GM21360 (cell line): Measurements from ENCODE around the gene CALN1.

Experiments used
- ATAC-seq: cut with Tn5 transposase; IDR thresholded peaks from one replicate; pipeline ENCODE4 v1.9.1; 2021; ENCODE audit warnings: mild to moderate bottlenecking, moderate library complexity; ENCODE audit not compliant: unreplicated experiment

Gene CALN1

GRCh38 chr7:71900556-71900955, 511.6 kb downstream of the CALN1 start:
- no peak for ATAC-seq

GRCh38 chr7:71896535-71896934, 515.6 kb downstream of the CALN1 start:
- ATAC-seq, result no peak

GRCh38 chr7:71886046-71886445, 526.1 kb downstream of the CALN1 start:
- no peak for ATAC-seq

- ATAC-seq, result no peak
Observed at GRCh38 chr7:71885487-71885886, 526.7 kb downstream of the CALN1 start.

- no peak for ATAC-seq
Observed at GRCh38 chr7:71883415-71883814, 528.7 kb downstream of the CALN1 start.

- ATAC-seq, result no peak
Observed at GRCh38 chr7:71871446-71871845, 540.7 kb downstream of the CALN1 start.

GRCh38 chr7:71870812-71871211, 541.3 kb downstream of the CALN1 start:
- no peak for ATAC-seq

- no peak for ATAC-seq
Observed at GRCh38 chr7:71868797-71869196, 543.3 kb downstream of the CALN1 start.

GRCh38 chr7:71867626-71868025, 544.5 kb downstream of the CALN1 start:
- no peak for ATAC-seq

- no peak for ATAC-seq
Observed at GRCh38 chr7:71865172-71865571, 547.0 kb downstream of the CALN1 start.

- no peak for ATAC-seq
Observed at GRCh38 chr7:71864130-71864529, 548.0 kb downstream of the CALN1 start.

- no peak for ATAC-seq
Observed at GRCh38 chr7:71860572-71860971, 551.6 kb downstream of the CALN1 start.

- no peak for ATAC-seq
Observed at GRCh38 chr7:71857338-71857737, 554.8 kb downstream of the CALN1 start.

- ATAC-seq, result no peak
Observed at GRCh38 chr7:71854546-71855397, 557.4 kb downstream of the CALN1 start.

- ATAC-seq, result no peak
Observed at GRCh38 chr7:71851776-71852498, 560.2 kb downstream of the CALN1 start.

GRCh38 chr7:71846160-71846559, 566.0 kb downstream of the CALN1 start:
- no peak for ATAC-seq

- no peak for ATAC-seq
Observed at GRCh38 chr7:71843676-71844075, 568.5 kb downstream of the CALN1 start.

GRCh38 chr7:71842786-71843185, 569.4 kb downstream of the CALN1 start:
- no peak for ATAC-seq

GRCh38 chr7:71842381-71842780, 569.8 kb downstream of the CALN1 start:
- ATAC-seq, result no peak

GRCh38 chr7:71835056-71835455, 577.1 kb downstream of the CALN1 start:
- no peak for ATAC-seq

- ATAC-seq, result no peak
Observed at GRCh38 chr7:71829515-71829914, 582.6 kb downstream of the CALN1 start.

GRCh38 chr7:71828361-71828760, 583.8 kb downstream of the CALN1 start:
- ATAC-seq, result no peak
